Fibroblast of pulmonary artery (primary cell): Measurements from ENCODE around the gene ARRDC3.
A peak's percentile ranks its signal among the peaks of the same experiment; 100 is the strongest.

Experiments
- DNase-seq: peaks from one replicate; pipeline ENCODE4 v3.0.0-alpha.2; 2010; ENCODE audit warnings: low read depth
- H3K4me3 ChIP-seq: replicated peaks from 2 replicates; pipeline ENCODE4 v1.5.1; 2011; ENCODE audit warnings: low read depth, mild to moderate bottlenecking, control low read depth, low read length, moderate library complexity
- CTCF ChIP-seq: IDR thresholded peaks from 2 replicates; pipeline ENCODE4 v1.5.1; 2011; ENCODE audit warnings: mild to moderate bottlenecking, control low read depth, low read length, inconsistent platforms; ENCODE audit errors: missing control alignments

The ARRDC3 gene, protein sequence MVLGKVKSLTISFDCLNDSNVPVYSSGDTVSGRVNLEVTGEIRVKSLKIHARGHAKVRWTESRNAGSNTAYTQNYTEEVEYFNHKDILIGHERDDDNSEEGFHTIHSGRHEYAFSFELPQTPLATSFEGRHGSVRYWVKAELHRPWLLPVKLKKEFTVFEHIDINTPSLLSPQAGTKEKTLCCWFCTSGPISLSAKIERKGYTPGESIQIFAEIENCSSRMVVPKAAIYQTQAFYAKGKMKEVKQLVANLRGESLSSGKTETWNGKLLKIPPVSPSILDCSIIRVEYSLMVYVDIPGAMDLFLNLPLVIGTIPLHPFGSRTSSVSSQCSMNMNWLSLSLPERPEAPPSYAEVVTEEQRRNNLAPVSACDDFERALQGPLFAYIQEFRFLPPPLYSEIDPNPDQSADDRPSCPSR

DNA sequence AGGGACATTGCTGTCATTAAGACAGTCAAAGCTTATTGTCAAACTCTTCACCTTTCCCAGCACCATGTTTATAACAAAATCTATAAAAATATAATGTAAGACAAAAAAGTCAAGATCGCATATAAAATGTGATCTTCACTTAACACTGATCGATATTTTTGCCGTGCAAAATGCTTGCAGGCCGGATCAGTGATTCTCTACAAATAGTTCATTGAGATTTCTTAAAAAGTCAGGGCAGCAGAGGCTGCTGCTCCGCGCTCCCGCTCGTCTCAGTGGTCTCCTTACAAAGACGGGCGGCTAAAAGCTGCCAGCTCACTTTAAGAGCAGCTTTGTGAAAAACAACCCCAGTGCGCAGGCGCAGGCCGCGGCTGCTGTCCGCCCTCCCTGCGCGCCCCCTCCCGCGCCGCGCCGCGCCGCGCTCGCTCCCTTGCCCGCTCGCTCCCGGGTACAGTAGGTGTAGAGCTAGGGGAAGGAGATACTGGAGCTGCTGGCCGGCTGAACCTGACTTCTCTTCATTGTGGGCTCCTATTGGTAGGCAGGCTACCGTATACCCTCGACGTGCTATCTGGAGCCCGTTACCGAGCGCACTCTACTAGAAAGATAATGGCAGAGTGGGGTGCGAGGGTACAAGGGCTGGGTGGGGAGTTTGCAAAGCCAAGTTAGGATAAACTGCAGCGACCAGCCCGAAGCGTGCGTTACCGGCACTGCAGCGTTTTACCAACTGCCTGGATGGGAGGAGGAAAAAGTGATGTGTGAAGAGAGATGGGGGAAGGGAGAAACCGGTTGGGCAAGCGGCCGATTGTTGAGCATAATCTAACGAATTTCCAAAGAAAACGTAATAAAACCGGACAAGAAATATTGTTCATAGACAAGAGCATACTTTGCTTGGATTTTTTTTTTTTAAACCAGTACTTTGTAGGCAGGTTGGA, at the start of gene ARRDC3:
Gene ARRDC3, minus strand, starts transcription at position 291 of the 929 bp plus-strand sequence. Its CDS starts 225 bp downstream, at position 66.
- no peak for TF ChIP-seq CTCF
- peak; percentile 97 for DNase-seq
- H3K4me3 ChIP-seq = peak within 1 kb of the TSS; percentile 88

GRCh38 chr5:91430949-91431348, 47.8 kb upstream of the ARRDC3 start:
- no peak for TF ChIP-seq CTCF
- no peak for DNase-seq
- no peak overlapping the region for H3K4me3 ChIP-seq

DNA sequence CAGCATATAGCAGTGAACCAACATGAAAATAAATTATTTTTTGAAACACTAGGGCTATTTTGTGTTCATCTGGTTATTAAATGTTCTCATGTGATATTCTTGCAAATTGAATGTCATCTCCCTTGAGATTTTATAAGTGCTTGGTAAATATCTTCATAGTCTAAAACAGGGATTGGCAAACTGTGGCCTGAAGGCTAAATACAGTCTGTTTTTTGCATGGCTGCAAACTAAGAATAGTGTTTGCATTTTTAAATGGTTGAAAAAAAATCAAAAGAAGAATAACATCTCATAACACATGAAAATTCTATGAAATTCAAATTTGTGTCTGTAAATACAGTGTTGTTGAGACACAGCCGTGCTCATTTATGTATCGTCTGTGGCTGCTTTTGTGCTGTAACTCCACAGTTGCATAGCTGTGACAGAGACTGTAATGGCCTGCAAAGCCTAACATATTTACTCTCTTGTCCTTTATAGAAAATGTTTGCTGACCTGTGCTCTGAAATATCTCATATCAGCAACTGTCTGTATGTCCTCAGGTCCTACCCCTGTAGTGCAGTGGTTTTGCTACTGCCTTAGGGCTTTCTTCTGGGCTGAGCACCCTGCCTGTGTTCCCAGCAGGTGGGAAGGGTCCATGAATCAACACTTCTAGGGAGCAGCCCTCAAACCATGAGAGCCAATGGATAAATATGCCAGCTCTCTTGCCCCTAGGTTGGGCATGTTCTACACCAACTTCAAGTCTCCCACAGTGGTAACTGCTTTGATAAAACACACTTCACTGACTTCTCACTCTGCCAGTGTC, 41.7 kb upstream of the ARRDC3 start:
- TF ChIP-seq CTCF = no peak
- no peak for DNase-seq
- no peak overlapping the region for H3K4me3 ChIP-seq

- no peak overlapping the region for H3K4me3 ChIP-seq
Measured at GRCh38 chr5:91423871-91424270, 40.8 kb upstream of the ARRDC3 start.

DNA sequence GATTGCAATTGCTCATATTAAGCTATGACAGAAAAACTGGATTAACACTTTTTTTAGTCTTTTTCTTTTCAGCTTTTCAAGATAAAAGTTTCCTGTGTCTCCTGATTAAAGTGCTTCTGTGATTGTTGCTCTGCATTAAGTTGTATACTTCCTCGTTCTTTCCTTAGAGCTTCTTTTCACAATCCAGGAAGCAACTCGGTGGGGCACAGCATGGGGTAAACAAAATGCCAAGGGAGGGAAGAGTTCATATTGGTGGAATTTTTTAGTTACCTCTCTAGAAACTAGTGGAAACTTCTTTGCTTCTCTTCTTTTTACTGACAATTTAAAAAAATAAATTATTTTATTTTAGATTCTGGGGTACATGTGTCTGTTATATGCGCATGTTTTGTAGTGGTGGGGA, 37.8 kb upstream of the ARRDC3 start:
- no peak for DNase-seq
- TF ChIP-seq CTCF = no peak
- no peak overlapping the region for H3K4me3 ChIP-seq

More at GRCh38 chr5:91423871-91424270, 40.8 kb upstream of the ARRDC3 start:
- no peak for TF ChIP-seq CTCF
- DNase-seq = peak; percentile 3
